HepG2 (cell line): Measurements from ENCODE around the gene STAT6. TPM values are rescaled to one million over a fixed set of nuclear protein-coding genes. Genes with fewer than 3 reads are reported as not detected.

ENCODE experiments used
- ATAC-seq: fragments of 200-7000 bp; cut with Tn5 transposase; 3 replicates; pipeline ENCODE4 v1.9.1; 2020; ENCODE audit warnings: mild to moderate bottlenecking, moderate library complexity
- BruUV-seq: library from RNA; stranded (reverse); fragments of 400-500 nt; replicated peaks from 2 replicates; lab custom pipeline; 2021; lab: Mats Ljungman, UMichigan
- CTCF ChIA-PET: fragments of 300-600 bp; formaldehyde crosslinking; extraction: SDS; loops from one replicate; lab custom pipeline; 2021; ENCODE audit warnings: low total read pairs, inconsistent platforms, low intra/inter-chr PET ratio; lab: Yijun Ruan, JAX
- POLR2A ChIA-PET: fragments of 350-600 bp; sonication (Branson Sonifier 250); formaldehyde crosslinking; loops from one replicate; lab custom pipeline; 2020; ENCODE audit warnings: antibody characterized with exemption, inconsistent platforms; lab: Yijun Ruan, JAX
- DNase-seq: peaks from one replicate; pipeline ENCODE4 v3.0.0-alpha.2; 2015; ENCODE audit warnings: low spot score
- FAIRE-seq: peaks from 3 replicates; lab custom pipeline; 2011; peaks lifted over from hg19 to GRCh38; lab: Jason Lieb, UNC
- H2AFZ ChIP-seq: one replicate; pipeline ENCODE4 v1.6.1; 2011; ENCODE audit warnings: low read length, inconsistent platforms
- H3K27ac ChIP-seq: fragments of 300-600 bp; 3 replicates; pipeline ENCODE4 v1.8.0; 2011; ENCODE audit warnings: mixed run types, mild to moderate bottlenecking, mixed read lengths, low read length, inconsistent platforms; ENCODE audit not compliant: insufficient read depth; ENCODE audit errors: extremely low read length
- H3K27me3 ChIP-seq, 2 experiments: fragments of 200-600 bp in 1 of 2; 2 replicates in 1 of 2; 3 replicates in 1 of 2; pipeline versions ENCODE4 v1.6.0 to v1.8.0; 2011; ENCODE audit warnings: low read length in 2 of 2, mild to moderate bottlenecking in 2 of 2, moderate library complexity in 2 of 2, inconsistent platforms in 1 of 2; ENCODE audit not compliant: insufficient read depth in 2 of 2, control insufficient read depth in 1 of 2
- H3K36me3 ChIP-seq, 2 experiments: fragments of 200-600 bp in 1 of 2; replicated peaks in 1 of 2; 2 replicates in 1 of 2; 3 replicates in 1 of 2; pipeline versions ENCODE4 v1.5.1 to v1.8.0; 2011; ENCODE audit warnings: low read length in 2 of 2, inconsistent platforms in 1 of 2; ENCODE audit not compliant: insufficient read depth in 2 of 2, control insufficient read depth in 1 of 2
- H3K4me1 ChIP-seq: 2 replicates; pipeline ENCODE4 v1.5.1; 2012; ENCODE audit warnings: low read length, inconsistent platforms; ENCODE audit not compliant: insufficient read depth
- H3K4me2 ChIP-seq: 2 replicates; pipeline ENCODE4 v1.6.0; 2011; ENCODE audit warnings: low read depth, low read length, inconsistent platforms
- H3K4me3 ChIP-seq, 3 experiments: fragments of 200-600 bp in 1 of 3; sonication (generic), shearing (Covaris generic) in 1 of 3; replicated peaks in 1 of 3; 2 replicates each; pipeline ENCODE4 v1.5.1; 2011 to 2016; ENCODE audit warnings: low read length in 3 of 3, inconsistent platforms in 2 of 3, low read depth in 2 of 3, mild to moderate bottlenecking in 2 of 3, control low read depth in 1 of 3, mixed read lengths in 1 of 3; ENCODE audit not compliant: insufficient read depth in 1 of 3
- H3K79me2 ChIP-seq: one replicate; pipeline ENCODE4 v1.6.1; 2011; ENCODE audit warnings: low read length, inconsistent platforms; ENCODE audit not compliant: insufficient read depth
- H3K9ac ChIP-seq: 2 replicates; pipeline ENCODE4 v1.6.0; 2011; ENCODE audit warnings: mild to moderate bottlenecking, low read depth, low read length, inconsistent platforms; ENCODE audit not compliant: insufficient read depth
- H3K9me3 ChIP-seq: 2 replicates; pipeline ENCODE4 v1.5.1; 2012; ENCODE audit warnings: mild to moderate bottlenecking, low read length
- H4K20me1 ChIP-seq: 2 replicates; pipeline ENCODE4 v1.6.0; 2011; ENCODE audit warnings: inconsistent platforms, mild to moderate bottlenecking, low read length, moderate library complexity; ENCODE audit not compliant: insufficient read depth
- ARID4A ChIP-seq: sonication (generic); formaldehyde crosslinking; IDR thresholded peaks from 2 replicates; pipeline ENCODE4 v1.5.0; 2020; ENCODE audit warnings: mild to moderate bottlenecking, missing genetic modification reagents, borderline replicate concordance
- ARNT ChIP-seq: fragments of 450-650 bp; IDR thresholded peaks from 2 replicates; pipeline ENCODE4 v1.6.1; 2017
- NFATC3 ChIP-seq: sonication (generic); formaldehyde crosslinking; IDR thresholded peaks from 2 replicates; pipeline ENCODE4 v1.5.1; 2020; ENCODE audit warnings: mild to moderate bottlenecking, missing genetic modification reagents
- ZBTB40 ChIP-seq, 2 experiments: fragments of 450-650 bp in 1 of 2; sonication (generic) in 1 of 2; formaldehyde crosslinking in 1 of 2; IDR thresholded peaks; 2 replicates each; pipeline versions ENCODE4 v1.6.1 to v1.8.0; 2016 to 2022; ENCODE audit warnings: antibody characterized with exemption in 1 of 2, mild to moderate bottlenecking in 1 of 2, missing genetic modification reagents in 1 of 2
- ZNF414 ChIP-seq: sonication (generic); formaldehyde crosslinking; IDR thresholded peaks from 2 replicates; pipeline ENCODE4 v1.5.0; 2020; ENCODE audit warnings: missing genetic modification reagents
- WGBS: methylation state at CpG from one replicate; pipeline ENCODE4 v1.1.6; 2017; ENCODE audit warnings: low lambda C conversion rate; 5-methylcytosine and 5-hydroxymethylcytosine counted together
- in situ Hi-C: cut with HindIII; loops from 2 replicates; pipeline ENCODE4 v1.10.0; 2017; ENCODE audit warnings: low pct_unique_long_range_greater_than_20kb; ENCODE audit not compliant: extremely low pct_ligation_motif_present
- intact Hi-C: fragments of 100-400 bp; cut with micrococcal nuclease; formaldehyde crosslinking; loops from one replicate; pipeline ENCODE4 v1.10.0; 2022; ENCODE audit not compliant: unreplicated experiment
- polyA plus RNA-seq, 8 experiments: library from polyadenylated mRNA; depleted of rRNA in 3 of 8; stranded (reverse) in 7 of 8; unstranded in 1 of 8; fragments of >200 nt; fragmentation: Illumina TruSeq in 4 of 8; extraction: Trizol in 4 of 8; gene quantifications; 2 replicates each; pipeline versions ENCODE4 v1.2.1 to v1.2.3, GENCODE V29; 2011 to 2016; ENCODE audit warnings: low read depth in 4 of 8, missing spikeins in 1 of 8, mixed read lengths in 1 of 8; ENCODE audit not compliant: insufficient read depth in 1 of 8
- total RNA-seq, 5 experiments: library from RNA; depleted of rRNA; stranded (reverse); fragments of >200 nt; fragmentation: Illumina TruSeq; extraction: Trizol; gene quantifications; 2 replicates each; pipeline ENCODE4 v1.2.3, GENCODE V29; 2016; ENCODE audit warnings: low read depth in 1 of 5

The STAT6 gene
- total and polyA plus RNA-seq, 2 of the 13 experiments (the other 11 are each of a cell fraction or from before 2014, with no cell fraction given), result 28.0 to 62.2 TPM

GRCh38 chr12:57093415-57094207 lies 17.6 kb downstream of the STAT6 start:
- H2AFZ ChIP-seq, result no peak overlapping the region
- intact Hi-C loops, result loop anchor here (1.0 to 2.0 kb wide), 2 partner anchors 15 to 24 kb away; partner anchors contain the start of gene NEMP1
- H3K79me2 ChIP-seq, result peaks cover 15% of the 10 kb centered on the region
- CTCF ChIA-PET, result interaction anchor here (1.2 to 1.4 kb wide), 2 partner anchors 19 to 24 kb away, joined by 5 to 11 read pairs; no protein-coding TSS in a partner anchor
- no peak overlapping the region for H3K4me3 ChIP-seq
- no TSS peak for BruUV-seq
- H3K9ac ChIP-seq, result no peak overlapping the region
- H3K27me3 ChIP-seq, result no peaks in the 10 kb centered on the region; a peak in 1 of 5 replicates
- POLR2A ChIA-PET, result interaction anchor here (2.0 to 13.5 kb wide), 4 partner anchors 8 to 24 kb away, joined by 7 to 309 read pairs (median 14); partner anchors contain the start of genes NEMP1 and STAT6
- H3K36me3 ChIP-seq, result peaks cover 13 to 37% of the 10 kb centered on the region in 2 experiments; a peak in 4 of 5 replicates
- FAIRE-seq (no peak), ATAC-seq (peak; percentile 19; the same call in 2 of the 3 replicates), DNase-seq (no peak)
- no peak overlapping the region for H3K27ac ChIP-seq
- WGBS, result 95% methylated on average over 21 of the region's 24 CpGs
- in situ Hi-C loops, result no loop called here
- 0 out of 2 replicates have a peak, but pooled peaks cover 6% of the 10 kb centered on the region for H4K20me1 ChIP-seq
- no peaks in the 10 kb centered on the region for H3K9me3 ChIP-seq
- H3K4me1 ChIP-seq, result peaks cover 33% of the 10 kb centered on the region
- H3K4me2 ChIP-seq, result no peak overlapping the region
- TF ChIP-seq ZBTB40 (IDR thresholded peaks at IDR 0.05) (no peak), ZBTB40 (CRISPR knock-in tag; IDR thresholded peaks at IDR 0.05) (no peak), ARNT (no peak), NFATC3 (no peak), ARID4A (0 out of 2 replicates have a peak, but pooled peaks have one; percentile 12), ZNF414 (CRISPR knock-in tag) (no peak)
